Lower leg skin (tissue), 3 donors: ENCODE measurements around the gene DBP.

Experiments
- CTCF ChIP-seq, 3 donors: fragments of 450-650 bp; IDR thresholded peaks; one replicate each; pipeline ENCODE4 v1.5.1; 2016; ENCODE audit warnings: antibody characterized with exemption in 3 of 3, mild to moderate bottlenecking in 3 of 3, moderate library complexity in 2 of 3
- POLR2A ChIP-seq, 2 donors: fragments of 450-650 bp; IDR thresholded peaks; one replicate each; pipeline ENCODE4 v1.6.1; 2016 to 2017; ENCODE audit warnings: antibody characterized with exemption in 2 of 2, mild to moderate bottlenecking in 1 of 2, moderate library complexity in 1 of 2

GRCh38 chr19:48618278-48618915 is 18.8 kb downstream of the DBP start:
- no peak for TF ChIP-seq CTCF (IDR thresholded peaks at IDR 0.05)
- TF ChIP-seq POLR2A (IDR thresholded peaks at IDR 0.05), result no peak
